Neuronal stem cell (in vitro differentiated cells): ENCODE data around the gene FXYD3.

Experiments
- DNase-seq: peaks from one replicate; pipeline ENCODE4 v3.0.0-alpha.2; 2013; ENCODE audit warnings: low spot score
- H2AFZ ChIP-seq: one replicate; pipeline ENCODE4 v1.6.1; 2013; ENCODE audit warnings: mild to moderate bottlenecking, low read length, inconsistent platforms
- H2AK5ac ChIP-seq: 2 replicates; pipeline ENCODE4 v1.6.1; 2013; ENCODE audit warnings: low read depth, mild to moderate bottlenecking, inconsistent platforms, low read length, moderate library complexity, mixed read lengths
- H2BK120ac ChIP-seq: 2 replicates; pipeline ENCODE4 v1.6.1; 2013; ENCODE audit warnings: low read depth, mild to moderate bottlenecking, inconsistent platforms, low read length, moderate library complexity, mixed read lengths
- H2BK12ac ChIP-seq: one replicate; pipeline ENCODE4 v1.6.1; 2013; ENCODE audit warnings: low read length, inconsistent platforms
- H2BK15ac ChIP-seq: 2 replicates; pipeline ENCODE4 v1.6.1; 2013; ENCODE audit warnings: mild to moderate bottlenecking, low read length, inconsistent platforms, mixed read lengths
- H2BK5ac ChIP-seq: one replicate; pipeline ENCODE4 v1.6.1; 2013; ENCODE audit warnings: inconsistent platforms, mild to moderate bottlenecking, low read length, moderate library complexity
- H3K14ac ChIP-seq: one replicate; pipeline ENCODE4 v1.6.1; 2013; ENCODE audit warnings: low read length, inconsistent platforms
- H3K18ac ChIP-seq: 2 replicates; pipeline ENCODE4 v1.6.1; 2013; ENCODE audit warnings: low read length, inconsistent platforms
- H3K23ac ChIP-seq: 2 replicates; pipeline ENCODE4 v1.6.1; 2013; ENCODE audit warnings: low read depth, mild to moderate bottlenecking, mixed read lengths, low read length, inconsistent platforms; ENCODE audit not compliant: poor library complexity
- H3K27ac ChIP-seq: replicated peaks from 3 replicates; pipeline ENCODE4 v1.5.1; 2013; ENCODE audit warnings: low read length, inconsistent platforms
- H3K27me3 ChIP-seq, 3 experiments: 2 replicates each; pipeline ENCODE4 v1.6.1; 2013; ENCODE audit warnings: low read length in 3 of 3, mild to moderate bottlenecking in 2 of 3, inconsistent platforms in 1 of 3, low read depth in 1 of 3, mixed read lengths in 1 of 3, moderate library complexity in 1 of 3; ENCODE audit not compliant: control insufficient read depth in 3 of 3, insufficient read depth in 3 of 3
- H3K36me3 ChIP-seq, 2 donors: replicated peaks in 1 of 2; 2 replicates each; pipeline ENCODE4 v1.6.1; 2013; ENCODE audit warnings: low read length in 2 of 2; ENCODE audit not compliant: control insufficient read depth in 2 of 2, insufficient read depth in 2 of 2
- H3K4ac ChIP-seq: 2 replicates; pipeline ENCODE4 v1.6.1; 2013; ENCODE audit warnings: inconsistent platforms, mild to moderate bottlenecking, low read length, moderate library complexity
- H3K4me1 ChIP-seq, 2 donors: 1 replicate in 1 of 2; 2 replicates in 1 of 2; pipeline ENCODE4 v1.6.1; 2013; ENCODE audit warnings: low read length in 2 of 2, low read depth in 1 of 2; ENCODE audit not compliant: control insufficient read depth in 2 of 2, insufficient read depth in 1 of 2
- H3K4me2 ChIP-seq: one replicate; pipeline ENCODE4 v1.6.1; 2013; ENCODE audit warnings: mild to moderate bottlenecking, low read length, inconsistent platforms; ENCODE audit not compliant: insufficient read depth, poor library complexity, severe bottlenecking
- H3K4me3 ChIP-seq, 2 donors: 2 replicates each; pipeline ENCODE4 v1.5.1; 2013; ENCODE audit warnings: low read length in 2 of 2, mild to moderate bottlenecking in 2 of 2, inconsistent platforms in 1 of 2, moderate library complexity in 1 of 2
- H3K79me1 ChIP-seq: one replicate; pipeline ENCODE4 v1.6.1; 2013; ENCODE audit warnings: low read depth, mild to moderate bottlenecking, inconsistent platforms, low read length, moderate library complexity
- H3K9ac ChIP-seq: one replicate; pipeline ENCODE4 v1.6.1; 2013; ENCODE audit warnings: mild to moderate bottlenecking, low read depth, low read length, inconsistent platforms; ENCODE audit not compliant: poor library complexity
- H3K9me3 ChIP-seq, 2 donors: replicated peaks in 1 of 2; 2 replicates each; pipeline versions ENCODE3 to v1.6.1; 2013; ENCODE audit warnings: low read length in 2 of 2, mild to moderate bottlenecking in 2 of 2, inconsistent platforms in 1 of 2, low read depth in 1 of 2, mixed read lengths in 1 of 2, moderate library complexity in 1 of 2; ENCODE audit not compliant: control insufficient read depth in 2 of 2, insufficient read depth in 1 of 2
- H4K8ac ChIP-seq: one replicate; pipeline ENCODE4 v1.6.1; 2013; ENCODE audit warnings: low read depth, mild to moderate bottlenecking, inconsistent platforms, low read length, moderate library complexity
- H4K91ac ChIP-seq: one replicate; pipeline ENCODE4 v1.6.1; 2013; ENCODE audit warnings: low read length, low read depth, mild to moderate bottlenecking, inconsistent platforms; ENCODE audit not compliant: poor library complexity
- WGBS, 2 donors: extraction: QIAGEN DNeasy Blood & Tissue Kit; methylation state at CpG; one replicate each; pipeline ENCODE4 v1.1.7; 2013; ENCODE audit warnings: missing lambda C conversion rate in 2 of 2, mixed read lengths in 1 of 2; ENCODE audit not compliant: insufficient read length in 2 of 2, insufficient replicate concordance in 1 of 2; ENCODE audit errors: extremely low coverage in 2 of 2; 5-methylcytosine and 5-hydroxymethylcytosine counted together

FXYD3 gene

GRCh38 chr19:35136977-35137702, 21.5 kb downstream of the FXYD3 start:
- Histone ChIP-seq H3K36me3 (no peaks in the 10 kb centered on the region), H4K91ac (no peak overlapping the region), H3K4ac (no peak overlapping the region), H3K79me1 (no peaks in the 10 kb centered on the region), H3K9ac (no peak overlapping the region), H3K4me1 (peaks cover 22 to 24% of the 10 kb centered on the region in 2 donors), H3K23ac (peak overlapping the region; percentile 27), H2BK15ac (no peak overlapping the region), H2BK12ac (no peak overlapping the region), H3K14ac (no peak overlapping the region), H2BK5ac (no peak overlapping the region), H2BK120ac (no peak overlapping the region), H4K8ac (no peak overlapping the region), H3K27ac (no peak overlapping the region), H3K4me3 (no peak overlapping the region), H3K9me3 (peaks cover 0 to 2% of the 10 kb centered on the region in 2 donors), H3K18ac (no peak overlapping the region), H3K27me3 (peaks cover under 1 to 43% (median 12%) of the 10 kb centered on the region in 3 experiments), H2AK5ac (no peak overlapping the region), H2AFZ (no peak overlapping the region), H3K4me2 (no peak overlapping the region)
- DNase-seq = no peak
- WGBS, 2 donors = no CpG with 5 or more reads among the region's 9 CpGs

- Histone ChIP-seq H3K4me3 (no peak within 1 kb of the TSS), H3K27ac (no peak within 1 kb of the TSS), H4K91ac (peak within 1 kb of the TSS; percentile 88), H3K14ac (peak within 1 kb of the TSS; percentile 97), H2BK120ac (peak within 1 kb of the TSS; percentile 73), H3K9ac (peak within 1 kb of the TSS; percentile 80), H3K4ac (peak within 1 kb of the TSS; percentile 54), H2BK12ac (peak within 1 kb of the TSS; percentile 99), H3K18ac (peak within 1 kb of the TSS; percentile 96), H2BK15ac (peak within 1 kb of the TSS; percentile 69), H2AFZ (peak within 1 kb of the TSS; percentile 78), H3K36me3 (no peaks in the 10 kb centered on the region), H3K4me1 (peaks cover 28 to 31% of the 10 kb centered on the region in 2 donors), H4K8ac (no peak within 1 kb of the TSS), H3K27me3 (peaks cover 2 to 53% (median 21%) of the 10 kb centered on the region in 3 experiments), H2AK5ac (peak within 1 kb of the TSS; percentile 76), H3K4me2 (no peak within 1 kb of the TSS), H3K23ac (peak within 1 kb of the TSS; percentile 5), H3K79me1 (no peaks in the 10 kb centered on the region), H3K9me3 (no peaks in the 10 kb centered on the region), H2BK5ac (peak within 1 kb of the TSS; percentile 80)
- no peak for DNase-seq
- WGBS, 2 donors = no CpG with 5 or more reads among the region's 18 CpGs
Observed at GRCh38 chr19:35138305-35138892, 22.8 kb downstream of the FXYD3 start, which contains the start of gene FXYD1. TSS of gene FXYD1 (plus strand) at chr19:35138824. CDS start at chr19:35140080, 1,256 bp downstream.

- Histone ChIP-seq H3K4me2 (peak overlapping the region; percentile 36), H3K9ac (no peak overlapping the region), H2AK5ac (peak overlapping the region; percentile 85), H3K4me1 (peaks cover 33 to 34% of the 10 kb centered on the region in 2 donors), H2BK5ac (no peak overlapping the region), H3K27me3 (peaks cover 2 to 69% (median 40%) of the 10 kb centered on the region in 3 experiments), H2BK12ac (peak overlapping the region; percentile 77), H4K91ac (no peak overlapping the region), H4K8ac (no peak overlapping the region), H3K4ac (no peak overlapping the region), H3K14ac (no peak overlapping the region), H2BK15ac (peak overlapping the region; percentile 33), H3K79me1 (no peaks in the 10 kb centered on the region), H3K23ac (no peak overlapping the region), H2AFZ (no peak overlapping the region), H3K18ac (peak overlapping the region; percentile 55), H3K27ac (no peak overlapping the region), H3K4me3 (no peak overlapping the region), H2BK120ac (no peak overlapping the region), H3K36me3 (no peaks in the 10 kb centered on the region), H3K9me3 (no peaks in the 10 kb centered on the region)
- no peak for DNase-seq
- no CpG with 5 or more reads among the region's 12 CpGs for WGBS, 2 donors
Observed at GRCh38 chr19:35140207-35140961, 24.8 kb downstream of the FXYD3 start.
